Astrocyte (in vitro differentiated cells and primary cell): ENCODE measurements around the gene WRAP53. TPM values are rescaled to one million over a fixed set of nuclear protein-coding genes. Genes with fewer than 3 reads are reported as not detected.

Experiments
- DNase-seq: peaks from one replicate; pipeline ENCODE4 v3.0.0-alpha.2; 2010; ENCODE audit warnings: low read depth
- FAIRE-seq: peaks from 2 replicates; lab custom pipeline; 2011; peaks lifted over from hg19 to GRCh38; lab: Jason Lieb, UNC
- H2AFZ ChIP-seq: 2 replicates; pipeline ENCODE4 v1.6.0; 2012; ENCODE audit warnings: low read depth, low read length, inconsistent platforms
- H3K27ac ChIP-seq: 2 replicates; pipeline ENCODE4 v1.5.1; 2011; ENCODE audit warnings: low read depth, low read length, inconsistent platforms
- H3K27me3 ChIP-seq: 2 replicates; pipeline ENCODE4 v1.6.0; 2011; ENCODE audit warnings: low read length, inconsistent platforms; ENCODE audit not compliant: insufficient read depth
- H3K36me3 ChIP-seq: 2 replicates; pipeline ENCODE4 v1.5.1; 2011; ENCODE audit warnings: low read length, inconsistent platforms; ENCODE audit not compliant: insufficient read depth
- H3K4me1 ChIP-seq: 2 replicates; pipeline ENCODE4 v1.5.1; 2011; ENCODE audit warnings: low read length, inconsistent platforms; ENCODE audit not compliant: insufficient read depth
- H3K4me2 ChIP-seq: 2 replicates; pipeline ENCODE4 v1.6.0; 2012; ENCODE audit warnings: low read length, inconsistent platforms
- H3K4me3 ChIP-seq: 2 replicates; pipeline ENCODE4 v1.5.1; 2011; ENCODE audit warnings: low read depth, mild to moderate bottlenecking, low read length, inconsistent platforms; ENCODE audit not compliant: insufficient read depth
- H3K79me2 ChIP-seq: 2 replicates; pipeline ENCODE4 v1.6.0; 2012; ENCODE audit warnings: mild to moderate bottlenecking, low read length, inconsistent platforms; ENCODE audit not compliant: insufficient read depth
- H3K9ac ChIP-seq: 2 replicates; pipeline ENCODE4 v1.6.0; 2012; ENCODE audit warnings: mild to moderate bottlenecking, low read length, inconsistent platforms
- H3K9me3 ChIP-seq: 2 replicates; pipeline ENCODE4 v1.5.1; 2012; ENCODE audit warnings: low read depth, mild to moderate bottlenecking, low read length, inconsistent platforms; ENCODE audit not compliant: insufficient read depth
- H4K20me1 ChIP-seq: 2 replicates; pipeline ENCODE4 v1.6.0; 2012; ENCODE audit warnings: low read length, inconsistent platforms; ENCODE audit not compliant: insufficient read depth
- H3K27ac Mint-ChIP-seq: one replicate; pipeline ENCODE4 v1.8.0; 2021; ENCODE audit warnings: mild to moderate bottlenecking, mixed read lengths; ENCODE audit not compliant: unreplicated experiment
- H3K27me3 Mint-ChIP-seq: one replicate; pipeline ENCODE4 v1.8.0; 2021; ENCODE audit warnings: low read depth, mixed read lengths; ENCODE audit not compliant: unreplicated experiment
- H3K36me3 Mint-ChIP-seq: one replicate; pipeline ENCODE4 v1.8.0; 2021; ENCODE audit warnings: low read depth, mixed read lengths; ENCODE audit not compliant: unreplicated experiment
- H3K4me1 Mint-ChIP-seq: one replicate; pipeline ENCODE4 v1.8.0; 2021; ENCODE audit warnings: low read depth, mixed read lengths; ENCODE audit not compliant: unreplicated experiment
- H3K4me3 Mint-ChIP-seq: one replicate; pipeline ENCODE4 v1.8.0; 2021; ENCODE audit warnings: mild to moderate bottlenecking, moderate library complexity, mixed read lengths; ENCODE audit not compliant: unreplicated experiment
- H3K9me3 Mint-ChIP-seq: one replicate; pipeline ENCODE4 v1.8.0; 2021; ENCODE audit warnings: mild to moderate bottlenecking, mixed read lengths; ENCODE audit not compliant: unreplicated experiment
- CTCF ChIP-seq: IDR thresholded peaks from 2 replicates; pipeline ENCODE4 v1.5.1; 2011; ENCODE audit warnings: low read depth, mild to moderate bottlenecking, inconsistent platforms, low read length, moderate library complexity; ENCODE audit not compliant: insufficient read depth
- EZH2 ChIP-seq: IDR thresholded peaks from 2 replicates; pipeline ENCODE4 v1.6.1; 2012; ENCODE audit warnings: mild to moderate bottlenecking, low read length, inconsistent platforms; ENCODE audit not compliant: insufficient read depth
- total RNA-seq: library from RNA; stranded (reverse); gene quantifications from 2 replicates; pipeline ENCODE4 v1.2.1, GENCODE V29; 2021

The WRAP53 gene
- total RNA-seq, 1 donor from 2014 or later, result 15.1 TPM

GRCh38 chr17:7686222-7687071 lies 1.8 kb upstream of the WRAP53 start:
- H3K4me1 ChIP-seq, result peaks cover 23% of the 10 kb centered on the region
- H4K20me1 ChIP-seq, result peaks cover 32% of the 10 kb centered on the region
- no peaks in the 10 kb centered on the region for H3K36me3 ChIP-seq
- Mint-ChIP-seq H3K9me3 (no peaks in the 10 kb centered on the region), H3K27me3 (no peaks in the 10 kb centered on the region), H3K4me1 (peaks cover 6% of the 10 kb centered on the region), H3K36me3 (peaks cover 8% of the 10 kb centered on the region), H3K4me3 (peak overlapping the region; percentile 95), H3K27ac (peak overlapping the region; percentile 100)
- peak overlapping the region; percentile 92 for H3K4me2 ChIP-seq
- peak overlapping the region; percentile 99 for H3K9ac ChIP-seq
- peak overlapping the region; percentile 99 for H3K27ac ChIP-seq
- peaks cover 65% of the 10 kb centered on the region for H3K79me2 ChIP-seq
- TF ChIP-seq EZH2, result no peak
- TF ChIP-seq CTCF, result no peak
- H3K4me3 ChIP-seq, result peak overlapping the region; percentile 99
- DNase-seq (peak; percentile 80), FAIRE-seq (no peak)
- no peaks in the 10 kb centered on the region for H3K27me3 ChIP-seq
- peak overlapping the region; percentile 85 for H2AFZ ChIP-seq
- no peaks in the 10 kb centered on the region for H3K9me3 ChIP-seq

GRCh38 chr17:7687072-7687907 lies 987 bp upstream of the WRAP53 start, which contains the start of gene TP53:
Gene TP53, minus strand, starts transcription at chr17:7687490. Its CDS starts 10,896 bp downstream, at chr17:7676594.
- TF ChIP-seq EZH2, result no peak
- no peak for TF ChIP-seq CTCF
- H3K36me3 Mint-ChIP-seq, result peaks cover 8% of the 10 kb centered on the region
- Histone ChIP-seq H3K27ac (peak within 1 kb of the TSS; percentile 99), H4K20me1 (peaks cover 32% of the 10 kb centered on the region), H3K4me2 (peak within 1 kb of the TSS; percentile 92), H3K4me3 (peak within 1 kb of the TSS; percentile 99), H2AFZ (peak within 1 kb of the TSS; percentile 85), H3K36me3 (no peaks in the 10 kb centered on the region), H3K27me3 (no peaks in the 10 kb centered on the region), H3K79me2 (peaks cover 64% of the 10 kb centered on the region), H3K9ac (peak within 1 kb of the TSS; percentile 99), H3K9me3 (no peaks in the 10 kb centered on the region), H3K4me1 (peaks cover 23% of the 10 kb centered on the region)
- H3K9me3 Mint-ChIP-seq, result no peaks in the 10 kb centered on the region
- peaks cover 6% of the 10 kb centered on the region for H3K4me1 Mint-ChIP-seq
- peak within 1 kb of the TSS; percentile 100 for H3K27ac Mint-ChIP-seq
- H3K4me3 Mint-ChIP-seq, result peak within 1 kb of the TSS; percentile 95
- peak; percentile 81 for DNase-seq
- FAIRE-seq, result peak; percentile 55
- H3K27me3 Mint-ChIP-seq, result no peaks in the 10 kb centered on the region
